HEK293T (cell line): Measurements from ENCODE around the gene ERCC1.

Experiments
- CTCF ChIA-PET: fragments of 350-600 bp; formaldehyde crosslinking; extraction: SDS; loops from one replicate; lab custom pipeline; 2021; ENCODE audit warnings: antibody characterized with exemption, inconsistent platforms; lab: Yijun Ruan, JAX
- POLR2A ChIA-PET: fragments of 350-600 bp; formaldehyde crosslinking; extraction: SDS; loops from one replicate; lab custom pipeline; 2020; ENCODE audit warnings: antibody characterized with exemption, inconsistent platforms; lab: Yijun Ruan, JAX
- DNase-seq: peaks from one replicate; pipeline ENCODE4 v3.0.0; 2012; ENCODE audit warnings: mixed read lengths; ENCODE audit errors: extremely low spot score
- ARNT ChIP-seq: fragments of 450-650 bp; IDR thresholded peaks from 2 replicates; pipeline ENCODE4 v1.6.1; 2017; ENCODE audit warnings: mild to moderate bottlenecking
- BHLHE40 ChIP-seq: fragments of 450-650 bp; IDR thresholded peaks from 2 replicates; pipeline ENCODE4 v1.6.1; 2016; ENCODE audit warnings: mild to moderate bottlenecking, moderate library complexity, borderline replicate concordance
- CTBP1 ChIP-seq: fragments of 450-650 bp; IDR thresholded peaks from 2 replicates; pipeline ENCODE4 v1.6.1; 2016; ENCODE audit warnings: borderline replicate concordance
- ELF4 ChIP-seq: fragments of 450-650 bp; IDR thresholded peaks from 2 replicates; pipeline ENCODE4 v1.6.1; 2017; ENCODE audit warnings: antibody characterized with exemption
- FOXA1 ChIP-seq: fragments of 450-650 bp; IDR thresholded peaks from 2 replicates; pipeline ENCODE4 v1.6.1; 2016; ENCODE audit warnings: mild to moderate bottlenecking
- FOXK2 ChIP-seq: fragments of 450-650 bp; IDR thresholded peaks from 2 replicates; pipeline ENCODE4 v1.6.1; 2016; ENCODE audit warnings: mild to moderate bottlenecking
- FOXM1 ChIP-seq: fragments of 450-650 bp; IDR thresholded peaks from 2 replicates; pipeline ENCODE4 v1.6.1; 2017; ENCODE audit warnings: mild to moderate bottlenecking, borderline replicate concordance
- HDGF ChIP-seq: fragments of 450-650 bp; IDR thresholded peaks from 2 replicates; pipeline ENCODE4 v1.6.1; 2017; ENCODE audit warnings: antibody characterized with exemption, borderline replicate concordance
- L3MBTL2 ChIP-seq: fragments of 450-650 bp; conservative IDR thresholded peaks from 2 replicates; pipeline ENCODE4 v1.6.1; 2016; ENCODE audit warnings: mild to moderate bottlenecking
- LEF1 ChIP-seq: fragments of 450-650 bp; IDR thresholded peaks from 2 replicates; pipeline ENCODE4 v1.6.1; 2017; ENCODE audit warnings: mild to moderate bottlenecking, borderline replicate concordance
- NFRKB ChIP-seq: fragments of 450-650 bp; IDR thresholded peaks from 2 replicates; pipeline ENCODE4 v1.6.1; 2016; ENCODE audit warnings: mild to moderate bottlenecking, moderate library complexity
- PKNOX1 ChIP-seq: fragments of 450-650 bp; IDR thresholded peaks from 2 replicates; pipeline ENCODE4 v1.6.1; 2016
- SP1 ChIP-seq: fragments of 450-650 bp; IDR thresholded peaks from 2 replicates; pipeline ENCODE4 v1.6.1; 2017
- SUZ12 ChIP-seq: fragments of 450-650 bp; IDR thresholded peaks from 2 replicates; pipeline ENCODE4 v1.6.1; 2016; ENCODE audit warnings: mild to moderate bottlenecking
- TARDBP ChIP-seq: fragments of 450-650 bp; IDR thresholded peaks from 2 replicates; pipeline ENCODE4 v1.6.1; 2016
- ZNF384 ChIP-seq: fragments of 450-650 bp; IDR thresholded peaks from 2 replicates; pipeline ENCODE4 v1.6.1; 2016

Gene ERCC1

GRCh38 chr19:45420356-45420755 is 3.4 kb downstream of the ERCC1 start:
- TF ChIP-seq SUZ12, result no peak
- TF ChIP-seq FOXK2, result no peak
- no peak for TF ChIP-seq FOXA1
- no peak for TF ChIP-seq NFRKB
- no peak for TF ChIP-seq TARDBP
- TF ChIP-seq SP1, result no peak
- no peak for TF ChIP-seq BHLHE40
- TF ChIP-seq HDGF, result no peak
- no peak for TF ChIP-seq FOXM1
- TF ChIP-seq ELF4, result no peak
- TF ChIP-seq ARNT, result no peak
- TF ChIP-seq CTBP1, result no peak
- no peak for TF ChIP-seq PKNOX1
- TF ChIP-seq L3MBTL2, result no peak
- no peak for TF ChIP-seq LEF1
- TF ChIP-seq ZNF384, result no peak
- DNase-seq, result no peak
- ChIA-PET CTCF (no interaction called here), POLR2A (no interaction called here)

- no peak for DNase-seq
- ChIA-PET CTCF (no interaction called here), POLR2A (no interaction called here)
- TF ChIP-seq ARNT (no peak), FOXA1 (no peak), TARDBP (no peak), BHLHE40 (no peak), NFRKB (no peak), FOXM1 (no peak), FOXK2 (no peak), ELF4 (no peak), L3MBTL2 (no peak), SP1 (no peak), LEF1 (no peak), ZNF384 (no peak), SUZ12 (no peak), PKNOX1 (no peak)
These were observed 3.8 kb downstream of the ERCC1 start for GRCh38 chr19:45419895-45420294.

- POLR2A ChIA-PET, result no interaction called here
- TF ChIP-seq PKNOX1 (no peak), CTBP1 (no peak), FOXK2 (no peak), FOXM1 (no peak), FOXA1 (no peak), L3MBTL2 (no peak)
- CTCF ChIA-PET, result no interaction called here
- DNase-seq, result no peak
These were observed 4.3 kb downstream of the ERCC1 start for GRCh38 chr19:45419396-45419795.

GRCh38 chr19:45418802-45419201 is 4.9 kb downstream of the ERCC1 start:
- ChIA-PET CTCF (interaction anchor here (0.7 kb wide), 1 partner anchor 20 kb away, joined by 4 read pairs; no protein-coding TSS in a partner anchor), POLR2A (no interaction called here)
- TF ChIP-seq HDGF (no peak), FOXM1 (no peak), ELF4 (no peak), FOXK2 (no peak), ARNT (no peak), TARDBP (no peak), CTBP1 (no peak), PKNOX1 (no peak), FOXA1 (no peak), NFRKB (no peak), SUZ12 (no peak), L3MBTL2 (no peak), SP1 (no peak), ZNF384 (no peak), BHLHE40 (no peak), LEF1 (no peak)
- DNase-seq, result no peak

GRCh38 chr19:45417151-45417550 is 6.6 kb downstream of the ERCC1 start:
- no peak for TF ChIP-seq ELF4
- TF ChIP-seq NFRKB, result no peak
- no peak for TF ChIP-seq SP1
- no peak for TF ChIP-seq FOXK2
- no peak for TF ChIP-seq SUZ12
- no peak for TF ChIP-seq L3MBTL2
- DNase-seq, result no peak
- ChIA-PET POLR2A (no interaction called here), CTCF (no interaction called here)

- DNase-seq, result no peak
- no peak for TF ChIP-seq TARDBP
- no peak for TF ChIP-seq ELF4
- TF ChIP-seq FOXK2, result no peak
- TF ChIP-seq LEF1, result no peak
- TF ChIP-seq PKNOX1, result no peak
- TF ChIP-seq ARNT, result no peak
- TF ChIP-seq HDGF, result no peak
- TF ChIP-seq BHLHE40, result no peak
- TF ChIP-seq L3MBTL2, result no peak
- no peak for TF ChIP-seq ZNF384
- no peak for TF ChIP-seq SP1
- TF ChIP-seq CTBP1, result no peak
- TF ChIP-seq FOXM1, result no peak
- TF ChIP-seq FOXA1, result no peak
- no peak for TF ChIP-seq SUZ12
- no peak for TF ChIP-seq NFRKB
- POLR2A ChIA-PET, result interaction anchor here (0.8 kb wide), 1 partner anchor 10 kb away, joined by 3 read pairs; no protein-coding TSS in a partner anchor
- CTCF ChIA-PET, result interaction anchor here (1.1 kb wide), 1 partner anchor 12 kb away, joined by 3 read pairs; no protein-coding TSS in a partner anchor
These were observed 9.2 kb downstream of the ERCC1 start for GRCh38 chr19:45414468-45414867.
